HG03060 (cell line): Measurements from ENCODE around the gene NUDT3.
A peak's percentile ranks its signal among the peaks of the same experiment; 100 is the strongest.
"Not testable (repeated sequence)": the region's sequence is repeated elsewhere in the genome, so short reads cannot be mapped to it uniquely, and the experiment has no call there.

Experiments used
- ATAC-seq: cut with Tn5 transposase; IDR thresholded peaks from one replicate; pipeline ENCODE4 v1.9.1; 2021; ENCODE audit warnings: low read depth, moderate number of reproducible peaks; ENCODE audit not compliant: unreplicated experiment

Gene NUDT3

GRCh38 chr6:34393191-34393965 lies 909 bp upstream of the NUDT3 start:
- no peak for ATAC-seq

- peak; percentile 6 for ATAC-seq
Observed at GRCh38 chr6:34391786-34392496, 528 bp downstream of the NUDT3 start.

- ATAC-seq = no peak
Observed at GRCh38 chr6:34391473-34391785, 1.0 kb downstream of the NUDT3 start.

- no peak for ATAC-seq
Observed at GRCh38 chr6:34390531-34391472, 1.7 kb downstream of the NUDT3 start.

- no peak for ATAC-seq
Observed at GRCh38 chr6:34389034-34389433, 3.4 kb downstream of the NUDT3 start.

GRCh38 chr6:34388421-34388820 lies 4.0 kb downstream of the NUDT3 start:
- ATAC-seq = no peak

- no peak for ATAC-seq
Observed at GRCh38 chr6:34386316-34387137, 5.9 kb downstream of the NUDT3 start.

- ATAC-seq = no peak
Observed at GRCh38 chr6:34385793-34386195, 6.7 kb downstream of the NUDT3 start.

GRCh38 chr6:34384321-34385153 lies 7.9 kb downstream of the NUDT3 start:
- ATAC-seq = no peak

GRCh38 chr6:34383656-34384320 lies 8.7 kb downstream of the NUDT3 start:
- ATAC-seq = no peak

GRCh38 chr6:34383161-34383631 lies 9.3 kb downstream of the NUDT3 start:
- ATAC-seq = no peak

GRCh38 chr6:34381081-34381480 lies 11.4 kb downstream of the NUDT3 start:
- no peak for ATAC-seq

GRCh38 chr6:34378470-34378869 lies 14.0 kb downstream of the NUDT3 start:
- ATAC-seq = no peak

GRCh38 chr6:34377984-34378383 lies 14.5 kb downstream of the NUDT3 start:
- ATAC-seq = no peak

GRCh38 chr6:34377571-34377970 lies 14.9 kb downstream of the NUDT3 start:
- ATAC-seq = not testable (repeated sequence)

GRCh38 chr6:34375833-34376232 lies 16.6 kb downstream of the NUDT3 start:
- no peak for ATAC-seq

GRCh38 chr6:34374508-34374907 lies 18.0 kb downstream of the NUDT3 start:
- ATAC-seq = no peak

GRCh38 chr6:34374069-34374468 lies 18.4 kb downstream of the NUDT3 start:
- no peak for ATAC-seq

- no peak for ATAC-seq
Observed at GRCh38 chr6:34373511-34373910, 19.0 kb downstream of the NUDT3 start.
